Measurements from ENCODE around the gene AOPEP.

DNA sequence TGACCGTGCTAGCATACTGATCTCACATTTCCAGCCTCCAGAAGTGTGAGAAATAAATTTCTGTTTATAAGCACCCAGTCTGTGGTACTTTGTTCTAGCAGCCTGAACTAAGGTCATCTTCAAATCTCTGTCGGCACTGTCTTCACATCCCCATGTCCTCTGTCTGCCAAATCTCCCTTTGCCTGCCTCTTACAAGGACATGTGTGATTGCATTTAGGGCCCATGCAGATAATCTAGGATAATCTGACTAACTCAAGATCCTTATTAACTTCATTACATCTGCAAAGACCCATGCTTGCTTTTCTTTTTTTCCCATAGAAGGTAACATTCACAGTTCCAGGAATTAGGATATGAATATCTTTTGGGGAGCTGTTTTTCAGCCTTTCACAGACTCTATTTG lies 132.7 kb downstream of the AOPEP start:
- TF ChIP-seq, protein P1, sequence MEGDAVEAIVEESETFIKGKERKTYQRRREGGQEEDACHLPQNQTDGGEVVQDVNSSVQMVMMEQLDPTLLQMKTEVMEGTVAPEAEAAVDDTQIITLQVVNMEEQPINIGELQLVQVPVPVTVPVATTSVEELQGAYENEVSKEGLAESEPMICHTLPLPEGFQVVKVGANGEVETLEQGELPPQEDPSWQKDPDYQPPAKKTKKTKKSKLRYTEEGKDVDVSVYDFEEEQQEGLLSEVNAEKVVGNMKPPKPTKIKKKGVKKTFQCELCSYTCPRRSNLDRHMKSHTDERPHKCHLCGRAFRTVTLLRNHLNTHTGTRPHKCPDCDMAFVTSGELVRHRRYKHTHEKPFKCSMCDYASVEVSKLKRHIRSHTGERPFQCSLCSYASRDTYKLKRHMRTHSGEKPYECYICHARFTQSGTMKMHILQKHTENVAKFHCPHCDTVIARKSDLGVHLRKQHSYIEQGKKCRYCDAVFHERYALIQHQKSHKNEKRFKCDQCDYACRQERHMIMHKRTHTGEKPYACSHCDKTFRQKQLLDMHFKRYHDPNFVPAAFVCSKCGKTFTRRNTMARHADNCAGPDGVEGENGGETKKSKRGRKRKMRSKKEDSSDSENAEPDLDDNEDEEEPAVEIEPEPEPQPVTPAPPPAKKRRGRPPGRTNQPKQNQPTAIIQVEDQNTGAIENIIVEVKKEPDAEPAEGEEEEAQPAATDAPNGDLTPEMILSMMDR (IDR thresholded peaks at IDR 0.05; ENCODE audit: low read depth, low read length) = no peak
- no peak for TF ChIP-seq EZH2phosphoT487 (IDR thresholded peaks at IDR 0.05; ENCODE audit: low read depth)

All from OCI-LY3 (cell line).